MCF 10A (cell line): ENCODE data around the gene FOXO3. TPM values are rescaled to one million over a fixed set of nuclear protein-coding genes. Genes with fewer than 3 reads are reported as not detected.

Experiments used
- BruUV-seq: library from RNA; stranded (reverse); fragments of 400-500 nt; replicated peaks from 2 replicates; lab custom pipeline; 2021; lab: Mats Ljungman, UMichigan
- CTCF ChIA-PET: fragments of 300-600 bp; sonication (Branson Sonifier 250); formaldehyde crosslinking; extraction: SDS; loops from one replicate; lab custom pipeline; 2021; ENCODE audit warnings: antibody characterized with exemption, inconsistent platforms; lab: Yijun Ruan, JAX
- POLR2A ChIA-PET: fragments of 300-600, 350-650 bp; sonication (Branson Sonifier 250); formaldehyde crosslinking; extraction: SDS; loops from one replicate; lab custom pipeline; 2020; ENCODE audit warnings: antibody characterized with exemption, inconsistent platforms; lab: Yijun Ruan, JAX
- DNase-seq: peaks from one replicate; pipeline ENCODE4 v3.0.0-alpha.2; 2018; ENCODE audit not compliant: unreplicated experiment
- H3K27ac Mint-ChIP-seq: one replicate; pipeline ENCODE4 v1.8.0; 2022; ENCODE audit warnings: mild to moderate bottlenecking, low read depth, mixed read lengths; ENCODE audit not compliant: unreplicated experiment
- H3K27me3 Mint-ChIP-seq: one replicate; pipeline ENCODE4 v1.8.0; 2022; ENCODE audit warnings: mixed read lengths; ENCODE audit not compliant: insufficient read depth, unreplicated experiment
- H3K36me3 Mint-ChIP-seq: one replicate; pipeline ENCODE4 v1.8.0; 2022; ENCODE audit warnings: mild to moderate bottlenecking, moderate library complexity, mixed read lengths; ENCODE audit not compliant: insufficient read depth, unreplicated experiment
- H3K4me1 Mint-ChIP-seq: one replicate; pipeline ENCODE4 v1.8.0; 2022; ENCODE audit warnings: mixed read lengths; ENCODE audit not compliant: insufficient read depth, unreplicated experiment
- H3K4me3 Mint-ChIP-seq: one replicate; pipeline ENCODE4 v1.8.0; 2022; ENCODE audit warnings: mild to moderate bottlenecking, moderate library complexity, mixed read lengths; ENCODE audit not compliant: unreplicated experiment
- H3K9me3 Mint-ChIP-seq: one replicate; pipeline ENCODE4 v1.8.0; 2022; ENCODE audit warnings: mixed read lengths; ENCODE audit not compliant: unreplicated experiment
- intact Hi-C: fragments of 100-400 bp; cut with micrococcal nuclease; formaldehyde crosslinking; loops from 2 replicates; pipeline ENCODE4 v1.14.1; 2022
- total RNA-seq: library from RNA; stranded (reverse); gene quantifications from 2 replicates; pipeline ENCODE4 v1.2.3, GENCODE V29; 2022
- TF ChIP-seq, protein P1 (sequence below): fragments of 200-600 bp; IDR thresholded peaks from one replicate; pipeline ENCODE4 v1.8.0; 2022; ENCODE audit warnings: antibody characterized with exemption, mild to moderate bottlenecking; ENCODE audit not compliant: unreplicated experiment

FOXO3 gene
- total RNA-seq, 1 experiment from 2014 or later = 53.0 TPM

DNA sequence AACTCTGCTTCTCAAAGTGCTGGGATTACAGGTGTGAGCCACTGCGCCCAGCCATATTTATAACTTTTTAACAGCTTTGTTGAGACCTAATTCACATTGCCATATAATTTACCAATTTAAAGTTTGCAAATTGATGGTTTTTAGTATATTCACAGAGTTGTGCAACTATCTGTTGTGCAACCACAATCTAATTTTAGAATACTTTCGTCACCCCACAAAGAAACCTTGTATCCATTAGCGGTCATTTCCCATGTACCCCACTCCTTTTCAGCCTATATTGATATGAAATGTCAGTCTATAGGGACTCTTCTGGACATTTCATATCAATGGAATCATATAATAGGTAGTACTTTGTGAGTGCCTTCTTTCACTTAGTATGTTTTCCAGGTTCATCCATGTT lies 55.8 kb downstream of the FOXO3 start:
- CTCF ChIA-PET = interaction anchor here (1.1 kb wide), 1 partner anchor 24 kb away, joined by 3 read pairs; no protein-coding TSS in a partner anchor
- peaks cover 9% of the 10 kb centered on the region for H3K9me3 Mint-ChIP-seq
- H3K27me3 Mint-ChIP-seq = no peaks in the 10 kb centered on the region
- POLR2A ChIA-PET = interaction anchor here (0.7 to 1.5 kb wide), 4 partner anchors 9 to 34 kb away, joined by 3 to 5 read pairs (median 4); no protein-coding TSS in a partner anchor
- H3K4me3 Mint-ChIP-seq = no peak overlapping the region
- peak; percentile 51 for DNase-seq
- peaks cover 49% of the 10 kb centered on the region for H3K4me1 Mint-ChIP-seq
- intact Hi-C loops = no loop called here
- BruUV-seq = no TSS peak
- H3K27ac Mint-ChIP-seq = no peak overlapping the region
- H3K36me3 Mint-ChIP-seq = peaks cover 45% of the 10 kb centered on the region
- TF ChIP-seq, protein P1, sequence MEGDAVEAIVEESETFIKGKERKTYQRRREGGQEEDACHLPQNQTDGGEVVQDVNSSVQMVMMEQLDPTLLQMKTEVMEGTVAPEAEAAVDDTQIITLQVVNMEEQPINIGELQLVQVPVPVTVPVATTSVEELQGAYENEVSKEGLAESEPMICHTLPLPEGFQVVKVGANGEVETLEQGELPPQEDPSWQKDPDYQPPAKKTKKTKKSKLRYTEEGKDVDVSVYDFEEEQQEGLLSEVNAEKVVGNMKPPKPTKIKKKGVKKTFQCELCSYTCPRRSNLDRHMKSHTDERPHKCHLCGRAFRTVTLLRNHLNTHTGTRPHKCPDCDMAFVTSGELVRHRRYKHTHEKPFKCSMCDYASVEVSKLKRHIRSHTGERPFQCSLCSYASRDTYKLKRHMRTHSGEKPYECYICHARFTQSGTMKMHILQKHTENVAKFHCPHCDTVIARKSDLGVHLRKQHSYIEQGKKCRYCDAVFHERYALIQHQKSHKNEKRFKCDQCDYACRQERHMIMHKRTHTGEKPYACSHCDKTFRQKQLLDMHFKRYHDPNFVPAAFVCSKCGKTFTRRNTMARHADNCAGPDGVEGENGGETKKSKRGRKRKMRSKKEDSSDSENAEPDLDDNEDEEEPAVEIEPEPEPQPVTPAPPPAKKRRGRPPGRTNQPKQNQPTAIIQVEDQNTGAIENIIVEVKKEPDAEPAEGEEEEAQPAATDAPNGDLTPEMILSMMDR = no peak

DNA sequence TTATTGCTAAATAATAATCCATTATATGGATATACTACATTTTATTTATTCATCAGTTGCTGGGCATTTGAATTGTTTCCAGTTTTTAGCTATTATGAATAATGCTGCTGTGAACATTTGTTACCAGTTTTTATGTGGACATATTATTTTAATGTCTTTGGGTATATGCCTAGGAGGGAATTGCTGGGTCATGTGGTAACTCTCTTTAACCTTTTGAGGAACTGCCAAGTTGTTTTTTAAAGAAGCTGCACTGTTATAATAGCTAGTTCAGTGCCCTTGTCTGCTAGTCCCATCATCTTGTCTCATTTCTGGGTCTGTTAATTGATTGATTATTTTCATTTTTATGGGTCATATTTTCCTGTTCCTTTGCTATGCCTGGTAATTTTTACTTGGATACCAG lies 56.3 kb downstream of the FOXO3 start:
- no peak overlapping the region for H3K27ac Mint-ChIP-seq
- DNase-seq = peak; percentile 28
- CTCF ChIA-PET = interaction anchor here (1.1 kb wide), 1 partner anchor 25 kb away, joined by 3 read pairs; no protein-coding TSS in a partner anchor
- H3K4me1 Mint-ChIP-seq = peaks cover 51% of the 10 kb centered on the region
- POLR2A ChIA-PET = interaction anchor here (0.7 to 1.5 kb wide), 5 partner anchors 10 to 51 kb away, joined by 3 to 5 read pairs (median 3); no protein-coding TSS in a partner anchor
- H3K36me3 Mint-ChIP-seq = peaks cover 49% of the 10 kb centered on the region
- H3K27me3 Mint-ChIP-seq = no peaks in the 10 kb centered on the region
- TF ChIP-seq, protein P1 = no peak
- intact Hi-C loops = no loop called here
- BruUV-seq = no TSS peak
- no peak overlapping the region for H3K4me3 Mint-ChIP-seq
- peaks cover 9% of the 10 kb centered on the region for H3K9me3 Mint-ChIP-seq

DNA sequence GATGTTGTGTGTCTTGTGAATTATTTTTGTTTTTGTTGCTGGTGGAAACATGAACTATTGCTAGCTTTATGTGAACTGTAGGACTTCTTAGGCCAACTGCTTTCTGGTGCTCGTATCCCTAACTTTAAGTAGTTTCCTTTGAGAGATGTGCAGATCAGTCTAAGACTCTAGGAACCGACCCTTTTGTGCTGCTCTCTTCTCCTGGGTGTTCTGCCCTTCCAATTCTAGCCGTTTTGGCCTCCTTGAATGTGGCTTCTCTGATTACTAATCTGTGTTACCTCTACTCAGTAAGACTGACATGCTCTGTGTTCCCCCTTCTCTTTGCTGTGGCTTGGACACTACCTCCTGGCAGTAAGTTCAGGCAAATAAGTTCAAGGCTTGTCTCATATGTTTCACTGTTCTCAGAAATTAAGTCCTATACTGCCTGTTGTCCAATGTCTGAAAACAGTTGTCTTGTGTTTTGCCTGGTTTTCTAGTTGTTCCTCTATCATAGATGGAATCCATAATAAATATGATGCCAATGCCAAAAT lies 58.0 kb downstream of the FOXO3 start:
- peaks cover 51% of the 10 kb centered on the region for H3K36me3 Mint-ChIP-seq
- POLR2A ChIA-PET = interaction anchor here (1.3 kb wide), 1 partner anchor 11 kb away, joined by 3 read pairs; no protein-coding TSS in a partner anchor
- BruUV-seq = no TSS peak
- CTCF ChIA-PET = interaction anchor here (0.9 kb wide), 1 partner anchor 10 kb away, joined by 3 read pairs; no protein-coding TSS in a partner anchor
- H3K4me1 Mint-ChIP-seq = peaks cover 67% of the 10 kb centered on the region
- TF ChIP-seq, protein P1 = no peak
- H3K4me3 Mint-ChIP-seq = no peak overlapping the region
- DNase-seq = no peak
- peaks cover 3% of the 10 kb centered on the region for H3K9me3 Mint-ChIP-seq
- H3K27ac Mint-ChIP-seq = no peak overlapping the region
- no peaks in the 10 kb centered on the region for H3K27me3 Mint-ChIP-seq
- intact Hi-C loops = no loop called here

DNA sequence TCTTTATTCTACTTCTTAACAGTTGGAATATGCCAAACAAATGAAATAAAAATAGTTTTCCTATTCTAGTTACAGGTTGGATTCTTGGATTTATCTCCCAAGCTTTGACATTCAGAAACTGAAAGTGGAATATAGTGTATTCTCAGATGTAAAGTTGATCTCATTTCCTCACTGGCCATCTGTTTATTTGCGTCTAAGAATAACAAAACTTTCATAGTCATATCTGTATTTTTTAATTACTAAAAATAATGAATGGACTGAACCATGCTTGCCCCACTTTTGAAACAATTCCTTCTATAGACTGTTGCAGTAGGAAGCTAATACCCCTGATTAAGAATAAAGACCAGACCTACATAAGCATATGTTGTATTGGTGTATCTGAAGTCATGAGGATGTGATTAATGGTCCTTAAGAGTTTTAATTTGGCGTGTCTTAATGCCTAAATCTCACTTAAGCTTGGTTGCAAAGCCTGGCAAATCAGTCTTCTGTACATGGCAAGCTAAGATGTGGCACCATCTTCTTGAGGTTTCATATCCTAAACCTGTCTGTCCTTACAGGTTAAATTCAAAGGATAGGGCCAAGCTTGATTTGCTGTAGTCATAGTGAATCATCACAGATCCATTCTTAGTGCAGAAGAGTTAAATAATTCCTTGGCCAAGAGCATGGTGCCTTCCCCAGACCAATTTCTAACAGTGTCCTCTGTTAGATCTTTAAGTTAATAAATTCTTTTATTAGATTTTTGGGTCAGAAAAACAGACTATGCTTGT lies 58.9 kb downstream of the FOXO3 start:
- TF ChIP-seq, protein P1 = no peak
- H3K4me3 Mint-ChIP-seq = peak overlapping the region; percentile 21
- no TSS peak for BruUV-seq
- ChIA-PET CTCF (interaction anchor here (0.6 to 1.4 kb wide), 3 partner anchors 9 to 39 kb away, joined by 3 to 4 read pairs (median 3); no protein-coding TSS in a partner anchor), POLR2A (interaction anchor here (0.6 to 3.6 kb wide), 10 partner anchors 11 to 61 kb away, joined by 3 to 21 read pairs (median 5); partner anchors contain the start of gene FOXO3)
- no peaks in the 10 kb centered on the region for H3K27me3 Mint-ChIP-seq
- H3K27ac Mint-ChIP-seq = no peak overlapping the region
- no peaks in the 10 kb centered on the region for H3K9me3 Mint-ChIP-seq
- intact Hi-C loops = loop anchor here (2.0 to 5.0 kb wide), 2 partner anchors 32 to 163 kb away; no protein-coding TSS in a partner anchor
- peaks cover 68% of the 10 kb centered on the region for H3K4me1 Mint-ChIP-seq
- peaks cover 51% of the 10 kb centered on the region for H3K36me3 Mint-ChIP-seq
- peak; percentile 29 for DNase-seq
